PFSK-1 (cell line): ENCODE results near the gene EFNA2.

ENCODE experiments used
- FOXP2 ChIP-seq: optimal IDR thresholded peaks from 2 replicates; pipeline ENCODE3; 2011; ENCODE audit warnings: borderline replicate concordance, control low read depth, inconsistent platforms; ENCODE audit not compliant: insufficient read depth; ENCODE audit errors: extremely low read length, extremely low read depth
- POLR2AphosphoS5 ChIP-seq: IDR thresholded peaks from 2 replicates; pipeline ENCODE4 v1.6.1; 2012; ENCODE audit warnings: low read depth, mild to moderate bottlenecking, control low read depth, low read length, moderate library complexity
- SIN3A ChIP-seq: IDR thresholded peaks from 2 replicates; pipeline ENCODE4 v1.6.1; 2012; ENCODE audit warnings: mild to moderate bottlenecking, low read length, moderate library complexity, borderline replicate concordance; ENCODE audit not compliant: insufficient read depth
- TAF1 ChIP-seq: IDR thresholded peaks from 2 replicates; pipeline ENCODE4 v1.6.1; 2012; ENCODE audit warnings: low read length, control low read depth, borderline replicate concordance; ENCODE audit not compliant: insufficient read depth
- TF ChIP-seq, protein P1 (sequence below), 2 experiments: IDR thresholded peaks; 2 replicates each; pipeline versions ENCODE4 v1.6.1 to v1.8.0; 2011 to 2012; ENCODE audit warnings: low read depth in 2 of 2, low read length in 2 of 2, control low read depth in 1 of 2, inconsistent platforms in 1 of 2, mild to moderate bottlenecking in 1 of 2, moderate library complexity in 1 of 2; ENCODE audit not compliant: insufficient read depth in 1 of 2

DNA sequence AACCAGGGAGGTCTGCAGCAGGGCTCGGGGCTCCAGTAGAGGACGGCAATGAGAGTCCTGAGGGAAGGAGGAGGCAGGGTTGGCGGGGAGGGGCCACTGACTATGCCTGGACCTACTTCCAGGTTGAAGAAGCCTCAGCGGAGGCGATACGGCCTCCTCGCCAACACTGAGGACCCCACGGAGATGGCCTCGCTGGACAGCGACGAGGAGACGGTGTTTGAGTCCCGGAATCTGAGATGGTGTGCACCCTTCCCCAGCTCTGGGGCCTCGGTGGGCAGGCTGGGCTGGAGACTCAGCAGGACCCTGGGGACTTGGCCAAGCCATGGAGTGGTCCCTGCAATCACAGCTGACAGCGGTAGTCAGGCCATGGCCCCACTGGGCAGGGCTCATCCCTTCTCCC, 8.6 kb upstream of the EFNA2 start:
- no peak for TF ChIP-seq POLR2AphosphoS5
- TF ChIP-seq TAF1: no peak
- no peak for TF ChIP-seq SIN3A
- TF ChIP-seq, protein P1, sequence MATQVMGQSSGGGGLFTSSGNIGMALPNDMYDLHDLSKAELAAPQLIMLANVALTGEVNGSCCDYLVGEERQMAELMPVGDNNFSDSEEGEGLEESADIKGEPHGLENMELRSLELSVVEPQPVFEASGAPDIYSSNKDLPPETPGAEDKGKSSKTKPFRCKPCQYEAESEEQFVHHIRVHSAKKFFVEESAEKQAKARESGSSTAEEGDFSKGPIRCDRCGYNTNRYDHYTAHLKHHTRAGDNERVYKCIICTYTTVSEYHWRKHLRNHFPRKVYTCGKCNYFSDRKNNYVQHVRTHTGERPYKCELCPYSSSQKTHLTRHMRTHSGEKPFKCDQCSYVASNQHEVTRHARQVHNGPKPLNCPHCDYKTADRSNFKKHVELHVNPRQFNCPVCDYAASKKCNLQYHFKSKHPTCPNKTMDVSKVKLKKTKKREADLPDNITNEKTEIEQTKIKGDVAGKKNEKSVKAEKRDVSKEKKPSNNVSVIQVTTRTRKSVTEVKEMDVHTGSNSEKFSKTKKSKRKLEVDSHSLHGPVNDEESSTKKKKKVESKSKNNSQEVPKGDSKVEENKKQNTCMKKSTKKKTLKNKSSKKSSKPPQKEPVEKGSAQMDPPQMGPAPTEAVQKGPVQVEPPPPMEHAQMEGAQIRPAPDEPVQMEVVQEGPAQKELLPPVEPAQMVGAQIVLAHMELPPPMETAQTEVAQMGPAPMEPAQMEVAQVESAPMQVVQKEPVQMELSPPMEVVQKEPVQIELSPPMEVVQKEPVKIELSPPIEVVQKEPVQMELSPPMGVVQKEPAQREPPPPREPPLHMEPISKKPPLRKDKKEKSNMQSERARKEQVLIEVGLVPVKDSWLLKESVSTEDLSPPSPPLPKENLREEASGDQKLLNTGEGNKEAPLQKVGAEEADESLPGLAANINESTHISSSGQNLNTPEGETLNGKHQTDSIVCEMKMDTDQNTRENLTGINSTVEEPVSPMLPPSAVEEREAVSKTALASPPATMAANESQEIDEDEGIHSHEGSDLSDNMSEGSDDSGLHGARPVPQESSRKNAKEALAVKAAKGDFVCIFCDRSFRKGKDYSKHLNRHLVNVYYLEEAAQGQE (IDR thresholded peaks at IDR 0.05; ENCODE audit: insufficient read depth in 1 of 2, low read depth in 2 of 2, low read length in 2 of 2): no peak
- no peak for TF ChIP-seq FOXP2
